HEK293T (cell line): Measurements from ENCODE around the gene MTERF4.

Experiments used
- BHLHE40 ChIP-seq: fragments of 450-650 bp; IDR thresholded peaks from 2 replicates; pipeline ENCODE4 v1.6.1; 2016; ENCODE audit warnings: mild to moderate bottlenecking, moderate library complexity, borderline replicate concordance
- L3MBTL2 ChIP-seq: fragments of 450-650 bp; conservative IDR thresholded peaks from 2 replicates; pipeline ENCODE4 v1.6.1; 2016; ENCODE audit warnings: mild to moderate bottlenecking
- SP1 ChIP-seq: fragments of 450-650 bp; IDR thresholded peaks from 2 replicates; pipeline ENCODE4 v1.6.1; 2017
- SUZ12 ChIP-seq: fragments of 450-650 bp; IDR thresholded peaks from 2 replicates; pipeline ENCODE4 v1.6.1; 2016; ENCODE audit warnings: mild to moderate bottlenecking
- TARDBP ChIP-seq: fragments of 450-650 bp; IDR thresholded peaks from 2 replicates; pipeline ENCODE4 v1.6.1; 2016
- TF ChIP-seq, protein P1 (sequence below): fragments of 450-650 bp; IDR thresholded peaks from 2 replicates; pipeline ENCODE4 v1.6.1; 2016

DNA sequence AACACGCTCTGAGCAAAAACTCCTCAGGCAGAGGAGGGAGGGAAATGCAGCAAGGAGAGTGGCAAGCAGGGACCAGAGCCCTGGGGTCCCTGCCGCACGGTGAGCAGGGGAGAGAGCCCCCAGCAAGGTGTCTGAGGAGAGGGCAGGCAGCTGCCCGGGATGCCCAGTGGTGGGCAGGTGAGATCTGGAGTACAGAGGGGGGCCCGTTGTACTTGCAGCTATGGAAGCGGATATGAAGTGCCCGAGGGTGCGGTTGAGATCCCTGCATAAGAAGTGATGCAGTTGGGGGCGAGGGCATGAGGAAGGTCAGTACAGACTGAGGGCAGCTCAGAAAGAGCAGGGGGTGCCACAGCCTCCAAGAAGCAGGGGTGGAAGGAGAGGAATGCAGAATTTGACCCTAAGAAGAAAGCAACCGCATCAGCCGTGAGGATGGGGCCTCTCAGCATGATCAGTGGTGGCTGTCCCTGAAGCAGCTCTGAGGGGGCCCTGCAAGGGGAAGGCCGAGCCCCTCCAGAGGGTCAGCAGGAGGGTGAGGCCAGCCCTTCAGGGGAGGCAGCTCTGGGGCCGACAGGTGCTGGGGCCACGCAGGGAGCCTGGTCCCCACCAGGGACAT lies 29.4 kb downstream of the MTERF4 start:
- TF ChIP-seq L3MBTL2 = no peak
- no peak for TF ChIP-seq BHLHE40
- TF ChIP-seq SP1 = no peak
- TF ChIP-seq, protein P1, sequence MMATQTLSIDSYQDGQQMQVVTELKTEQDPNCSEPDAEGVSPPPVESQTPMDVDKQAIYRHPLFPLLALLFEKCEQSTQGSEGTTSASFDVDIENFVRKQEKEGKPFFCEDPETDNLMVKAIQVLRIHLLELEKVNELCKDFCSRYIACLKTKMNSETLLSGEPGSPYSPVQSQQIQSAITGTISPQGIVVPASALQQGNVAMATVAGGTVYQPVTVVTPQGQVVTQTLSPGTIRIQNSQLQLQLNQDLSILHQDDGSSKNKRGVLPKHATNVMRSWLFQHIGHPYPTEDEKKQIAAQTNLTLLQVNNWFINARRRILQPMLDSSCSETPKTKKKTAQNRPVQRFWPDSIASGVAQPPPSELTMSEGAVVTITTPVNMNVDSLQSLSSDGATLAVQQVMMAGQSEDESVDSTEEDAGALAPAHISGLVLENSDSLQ = no peak
- no peak for TF ChIP-seq SUZ12
- no peak for TF ChIP-seq TARDBP
